Measurements from ENCODE around the gene GSG1L.
"Not testable (repeated sequence)": the region's sequence is repeated elsewhere in the genome, so short reads cannot be mapped to it uniquely, and the experiment has no call there.

The GSG1L gene

GRCh38 chr16:27753563-27753962 lies 310.0 kb downstream of the GSG1L start:
- DNase-seq (ENCODE audit: low spot score): no peak

GRCh38 chr16:27752241-27752640 lies 311.3 kb downstream of the GSG1L start:
- DNase-seq (ENCODE audit: low spot score): no peak

- DNase-seq (ENCODE audit: low spot score): no peak
Observed at GRCh38 chr16:27751676-27752075, 311.8 kb downstream of the GSG1L start.

- no peak for DNase-seq (ENCODE audit: low spot score)
Observed at GRCh38 chr16:27751233-27751632, 312.3 kb downstream of the GSG1L start.

GRCh38 chr16:27749946-27750345 lies 313.6 kb downstream of the GSG1L start:
- no peak for DNase-seq (ENCODE audit: low spot score)

GRCh38 chr16:27749547-27749875 lies 314.0 kb downstream of the GSG1L start:
- DNase-seq (ENCODE audit: low spot score): no peak

- DNase-seq (ENCODE audit: low spot score): no peak
Observed at GRCh38 chr16:27748868-27749546, 314.5 kb downstream of the GSG1L start.

GRCh38 chr16:27747946-27748345 lies 315.6 kb downstream of the GSG1L start:
- no peak for DNase-seq (ENCODE audit: low spot score)

GRCh38 chr16:27746076-27746855 lies 317.2 kb downstream of the GSG1L start:
- no peak for DNase-seq (ENCODE audit: low spot score)

- DNase-seq (ENCODE audit: low spot score): no peak
Observed at GRCh38 chr16:27745348-27745747, 318.2 kb downstream of the GSG1L start.

GRCh38 chr16:27743963-27744362 lies 319.6 kb downstream of the GSG1L start:
- DNase-seq (ENCODE audit: low spot score): no peak

GRCh38 chr16:27743001-27743400 lies 320.5 kb downstream of the GSG1L start:
- not testable (repeated sequence) for DNase-seq (ENCODE audit: low spot score)

- DNase-seq (ENCODE audit: low spot score): no peak
Observed at GRCh38 chr16:27742333-27742732, 321.2 kb downstream of the GSG1L start.

GRCh38 chr16:27740496-27741201 lies 322.9 kb downstream of the GSG1L start:
- DNase-seq (ENCODE audit: low spot score): no peak

GRCh38 chr16:27739606-27740357 lies 323.7 kb downstream of the GSG1L start:
- no peak for DNase-seq (ENCODE audit: low spot score)

- no peak for DNase-seq (ENCODE audit: low spot score)
Observed at GRCh38 chr16:27738596-27738995, 324.9 kb downstream of the GSG1L start.

Measured in left forelimb (tissue), 1 donor.